Fibroblast of villous mesenchyme (primary cell): ENCODE measurements around the gene MARCHF3. TPM values are rescaled to one million over a fixed set of nuclear protein-coding genes. Genes with fewer than 3 reads are reported as not detected.

Source experiments
- DNase-seq: peaks from one replicate; pipeline ENCODE4 v3.0.0-alpha.2; 2010; ENCODE audit warnings: low read depth
- H3K4me3 ChIP-seq: 2 replicates; pipeline ENCODE4 v1.5.1; 2011; ENCODE audit warnings: low read depth, mild to moderate bottlenecking, low read length
- CTCF ChIP-seq: IDR thresholded peaks from 2 replicates; pipeline ENCODE4 v1.5.1; 2012; ENCODE audit warnings: low read depth, mild to moderate bottlenecking, low read length; ENCODE audit not compliant: insufficient read depth
- total RNA-seq: library from RNA; depleted of rRNA; stranded (reverse); fragments of >200 nt; gene quantifications from 2 replicates; pipeline ENCODE4 v1.2.3, GENCODE V29; 2012

Gene MARCHF3
- total RNA-seq, 1 donor: 10.4 TPM

- H3K4me3 ChIP-seq: no peak overlapping the region
- no peak for DNase-seq
- TF ChIP-seq CTCF: no peak
Measured at GRCh38 chr5:126998895-126999570, 31.3 kb downstream of the MARCHF3 start.

- no peak for DNase-seq
- H3K4me3 ChIP-seq: no peak overlapping the region
- no peak for TF ChIP-seq CTCF
Measured at GRCh38 chr5:126998201-126998631, 32.1 kb downstream of the MARCHF3 start.

GRCh38 chr5:126995689-126996088 lies 34.7 kb downstream of the MARCHF3 start:
- no peak for DNase-seq
- no peak for TF ChIP-seq CTCF
- no peak overlapping the region for H3K4me3 ChIP-seq

GRCh38 chr5:126995039-126995438 lies 35.3 kb downstream of the MARCHF3 start:
- no peak for DNase-seq
- H3K4me3 ChIP-seq: no peak overlapping the region
- TF ChIP-seq CTCF: no peak

- no peak for TF ChIP-seq CTCF
- no peak for DNase-seq
- H3K4me3 ChIP-seq: no peak overlapping the region
Measured at GRCh38 chr5:126994485-126994884, 35.9 kb downstream of the MARCHF3 start.

- no peak for TF ChIP-seq CTCF
- H3K4me3 ChIP-seq: no peak overlapping the region
- DNase-seq: no peak
Measured at GRCh38 chr5:126988021-126988569, 42.3 kb downstream of the MARCHF3 start.
